WERI-Rb-1 (cell line): Measurements from ENCODE around the gene USP4.

Experiments used
- DNase-seq: peaks from one replicate; pipeline ENCODE4 v3.0.0-alpha.2; 2020
- H3K27ac ChIP-seq: fragments of 250-450 bp; sonication (Bioruptor Pico); 2 replicates; pipeline ENCODE4 v1.5.1; 2020; ENCODE audit warnings: mild to moderate bottlenecking, moderate library complexity
- H3K27me3 ChIP-seq: fragments of 250-450 bp; sonication (Bioruptor Pico); 2 replicates; pipeline ENCODE4 v1.5.1; 2021; ENCODE audit warnings: mild to moderate bottlenecking, low read depth, moderate library complexity; ENCODE audit not compliant: insufficient read depth, severe bottlenecking
- H3K36me3 ChIP-seq: fragments of 250-450 bp; sonication (Bioruptor Pico); 2 replicates; pipeline ENCODE4 v1.5.1; 2020; ENCODE audit warnings: mild to moderate bottlenecking, moderate library complexity
- H3K4me3 ChIP-seq: 2 replicates; pipeline ENCODE4 v1.5.1; 2011; ENCODE audit warnings: low read depth, mild to moderate bottlenecking, control low read depth, low read length
- H3K9me3 ChIP-seq: fragments of 250-450 bp; sonication (Bioruptor Pico); 2 replicates; pipeline ENCODE4 v1.5.1; 2021; ENCODE audit warnings: mild to moderate bottlenecking, moderate library complexity; ENCODE audit not compliant: severe bottlenecking
- CTCF ChIP-seq: IDR thresholded peaks from 2 replicates; pipeline ENCODE4 v1.5.1; 2011; ENCODE audit warnings: low read depth, mild to moderate bottlenecking, control low read depth, inconsistent platforms, low read length

USP4 gene

GRCh38 chr3:49296781-49297411 is 43.0 kb downstream of the USP4 start:
- H3K27ac ChIP-seq: no peak overlapping the region
- H3K9me3 ChIP-seq: no peaks in the 10 kb centered on the region
- DNase-seq: no peak
- H3K27me3 ChIP-seq: no peaks in the 10 kb centered on the region
- H3K36me3 ChIP-seq: peaks cover 88% of the 10 kb centered on the region
- no peak for TF ChIP-seq CTCF
- no peak overlapping the region for H3K4me3 ChIP-seq

- Histone ChIP-seq H3K27ac (no peak overlapping the region), H3K9me3 (no peaks in the 10 kb centered on the region), H3K4me3 (no peak overlapping the region), H3K27me3 (no peaks in the 10 kb centered on the region), H3K36me3 (peaks cover 86% of the 10 kb centered on the region)
- TF ChIP-seq CTCF: peak; percentile 47
- DNase-seq: peak; percentile 46
These were observed 44.3 kb downstream of the USP4 start for GRCh38 chr3:49295489-49296058.

- TF ChIP-seq CTCF: no peak
- Histone ChIP-seq H3K4me3 (no peak overlapping the region), H3K9me3 (no peaks in the 10 kb centered on the region)
These were observed 45.5 kb downstream of the USP4 start for GRCh38 chr3:49294343-49294742.

GRCh38 chr3:49283997-49284396 is 55.9 kb downstream of the USP4 start:
- Histone ChIP-seq H3K4me3 (no peak overlapping the region), H3K27me3 (no peaks in the 10 kb centered on the region), H3K27ac (no peak overlapping the region), H3K36me3 (peaks cover 81% of the 10 kb centered on the region), H3K9me3 (no peaks in the 10 kb centered on the region)
- no peak for DNase-seq
- TF ChIP-seq CTCF: no peak

More at GRCh38 chr3:49294343-49294742, 45.5 kb downstream of the USP4 start:
- Histone ChIP-seq H3K27ac (no peak overlapping the region), H3K27me3 (no peaks in the 10 kb centered on the region), H3K36me3 (peaks cover 86% of the 10 kb centered on the region)
- no peak for DNase-seq

GRCh38 chr3:49279376-49279775 is 60.5 kb downstream of the USP4 start:
- Histone ChIP-seq H3K27ac (no peak overlapping the region), H3K36me3 (peaks cover 49% of the 10 kb centered on the region), H3K4me3 (no peak overlapping the region), H3K9me3 (no peaks in the 10 kb centered on the region), H3K27me3 (no peaks in the 10 kb centered on the region)
- TF ChIP-seq CTCF: no peak
- no peak for DNase-seq

- no peak for TF ChIP-seq CTCF
- Histone ChIP-seq H3K9me3 (no peaks in the 10 kb centered on the region), H3K27ac (no peak overlapping the region), H3K4me3 (no peak overlapping the region), H3K27me3 (no peaks in the 10 kb centered on the region), H3K36me3 (peaks cover 41% of the 10 kb centered on the region)
- no peak for DNase-seq
These were observed 61.3 kb downstream of the USP4 start for GRCh38 chr3:49278548-49278947.
